ENCODE results near the gene FAM83E. TPM values are rescaled to one million over a fixed set of nuclear protein-coding genes. Genes with fewer than 3 reads are reported as not detected.
A peak's percentile ranks its signal among the peaks of the same experiment; 100 is the strongest.

Gene FAM83E
- total and polyA plus RNA-seq, 2 of the 8 experiments (the other 6 are each of a cell fraction or from before 2014, with no cell fraction given): 1.8 to 5.3 TPM

- 0 out of 2 replicates have a peak, but pooled peaks have one; percentile 44 for TF ChIP-seq TAF1 (IDR thresholded peaks at IDR 0.05; ENCODE audit: low read depth, low read length)
- TF ChIP-seq NANOG (IDR thresholded peaks at IDR 0.05; ENCODE audit: insufficient read depth, low read depth, low read length, poor library complexity, severe bottlenecking): no peak
- no peak for TF ChIP-seq KDM4A (IDR thresholded peaks at IDR 0.05; ENCODE audit: low read depth, low read length, severe bottlenecking)
Measured at GRCh38 chr19:48637948-48638830, 23.3 kb upstream of the FAM83E start (continued).
